BE2C (cell line): ENCODE data around the gene KLF15.

Source experiments
- DNase-seq: peaks from one replicate; pipeline ENCODE4 v3.0.0-alpha.2; 2020
- H3K27me3 ChIP-seq: fragments of 250-450 bp; sonication (Bioruptor Pico); 2 replicates; pipeline ENCODE4 v1.5.1; 2020; ENCODE audit warnings: mild to moderate bottlenecking
- H3K36me3 ChIP-seq: fragments of 250-450 bp; sonication (Bioruptor Pico); 2 replicates; pipeline ENCODE4 v1.5.1; 2020; ENCODE audit warnings: mild to moderate bottlenecking
- H3K4me1 ChIP-seq: fragments of 250-450 bp; sonication (Bioruptor Pico); 2 replicates; pipeline ENCODE4 v1.5.1; 2020
- H3K4me3 ChIP-seq: 2 replicates; pipeline ENCODE4 v1.5.1; 2011; ENCODE audit warnings: low read depth, low read length
- H3K9me3 ChIP-seq: fragments of 250-450 bp; sonication (Bioruptor Pico); 2 replicates; pipeline ENCODE4 v1.5.1; 2020
- CTCF ChIP-seq: IDR thresholded peaks from 2 replicates; pipeline ENCODE4 v1.5.1; 2012; ENCODE audit warnings: mild to moderate bottlenecking, low read depth, low read length

The KLF15 gene

GRCh38 chr3:126395846-126396513, 38.8 kb upstream of the KLF15 start:
- TF ChIP-seq CTCF: no peak
- no peaks in the 10 kb centered on the region for H3K27me3 ChIP-seq

GRCh38 chr3:126394977-126395321, 37.7 kb upstream of the KLF15 start:
- Histone ChIP-seq H3K4me1 (no peaks in the 10 kb centered on the region), H3K36me3 (no peaks in the 10 kb centered on the region), H3K9me3 (no peaks in the 10 kb centered on the region), H3K4me3 (no peak overlapping the region), H3K27me3 (no peaks in the 10 kb centered on the region)
- DNase-seq: no peak
- no peak for TF ChIP-seq CTCF

More at GRCh38 chr3:126395846-126396513, 38.8 kb upstream of the KLF15 start:
- DNase-seq: no peak
- H3K36me3 ChIP-seq: no peaks in the 10 kb centered on the region
- no peaks in the 10 kb centered on the region for H3K9me3 ChIP-seq
- H3K4me1 ChIP-seq: no peaks in the 10 kb centered on the region
- H3K4me3 ChIP-seq: no peak overlapping the region

GRCh38 chr3:126394179-126394976, 37.2 kb upstream of the KLF15 start, which contains the start of gene CFAP100:
TSS of gene CFAP100 (plus strand) at chr3:126394909. CDS start at chr3:126396001, 1,092 bp downstream.
- Histone ChIP-seq H3K9me3 (no peaks in the 10 kb centered on the region), H3K4me1 (no peaks in the 10 kb centered on the region), H3K36me3 (no peaks in the 10 kb centered on the region), H3K27me3 (no peaks in the 10 kb centered on the region), H3K4me3 (no peak within 1 kb of the TSS)
- no peak for DNase-seq
- no peak for TF ChIP-seq CTCF

GRCh38 chr3:126393563-126393962, 36.4 kb upstream of the KLF15 start:
- no peaks in the 10 kb centered on the region for H3K36me3 ChIP-seq
- H3K4me1 ChIP-seq: no peaks in the 10 kb centered on the region
- H3K4me3 ChIP-seq: no peak overlapping the region
- no peak for TF ChIP-seq CTCF
- no peak for DNase-seq
- no peaks in the 10 kb centered on the region for H3K9me3 ChIP-seq
- no peaks in the 10 kb centered on the region for H3K27me3 ChIP-seq

GRCh38 chr3:126392246-126392645, 35.0 kb upstream of the KLF15 start:
- TF ChIP-seq CTCF: no peak
- DNase-seq: no peak
- Histone ChIP-seq H3K9me3 (no peaks in the 10 kb centered on the region), H3K4me1 (no peaks in the 10 kb centered on the region), H3K27me3 (no peaks in the 10 kb centered on the region), H3K4me3 (no peak overlapping the region), H3K36me3 (no peaks in the 10 kb centered on the region)

GRCh38 chr3:126391631-126392030, 34.4 kb upstream of the KLF15 start:
- H3K27me3 ChIP-seq: no peaks in the 10 kb centered on the region
- no peaks in the 10 kb centered on the region for H3K9me3 ChIP-seq
- no peak for TF ChIP-seq CTCF
- no peak for DNase-seq
- no peaks in the 10 kb centered on the region for H3K36me3 ChIP-seq
- H3K4me3 ChIP-seq: no peak overlapping the region
- H3K4me1 ChIP-seq: no peaks in the 10 kb centered on the region
